RPMI8226 (cell line): Measurements from ENCODE around the gene ZMYM2.
"Not testable (repeated sequence)": the region's sequence is repeated elsewhere in the genome, so short reads cannot be mapped to it uniquely, and the experiment has no call there.

Experiments used
- DNase-seq: peaks from one replicate; pipeline ENCODE4 v3.0.0-alpha.2; 2015

ZMYM2 gene

GRCh38 chr13:19984430-19985218 lies 26.1 kb downstream of the ZMYM2 start:
- DNase-seq = peak; percentile 4

GRCh38 chr13:19985219-19985556 lies 26.7 kb downstream of the ZMYM2 start:
- no peak for DNase-seq

- no peak for DNase-seq
Measured at GRCh38 chr13:19991531-19991930, 33.0 kb downstream of the ZMYM2 start.

GRCh38 chr13:19993024-19993423 lies 34.5 kb downstream of the ZMYM2 start:
- DNase-seq = no peak

GRCh38 chr13:19998960-19999359 lies 40.4 kb downstream of the ZMYM2 start:
- DNase-seq = no peak

GRCh38 chr13:20000062-20000552 lies 41.6 kb downstream of the ZMYM2 start:
- DNase-seq = no peak

GRCh38 chr13:20001366-20002190 lies 43.1 kb downstream of the ZMYM2 start:
- DNase-seq = no peak

GRCh38 chr13:20002787-20003186 lies 44.3 kb downstream of the ZMYM2 start:
- DNase-seq = no peak

GRCh38 chr13:20006206-20006605 lies 47.7 kb downstream of the ZMYM2 start:
- DNase-seq = no peak

- no peak for DNase-seq
Measured at GRCh38 chr13:20015763-20016162, 57.2 kb downstream of the ZMYM2 start.

- DNase-seq = no peak
Measured at GRCh38 chr13:20016649-20017364, 58.3 kb downstream of the ZMYM2 start.

- no peak for DNase-seq
Measured at GRCh38 chr13:20017365-20017711, 58.8 kb downstream of the ZMYM2 start.

GRCh38 chr13:20019043-20019442 lies 60.5 kb downstream of the ZMYM2 start:
- DNase-seq = no peak

- DNase-seq = no peak
Measured at GRCh38 chr13:20024702-20025101, 66.2 kb downstream of the ZMYM2 start.

- DNase-seq = no peak
Measured at GRCh38 chr13:20028953-20029352, 70.4 kb downstream of the ZMYM2 start.

- no peak for DNase-seq
Measured at GRCh38 chr13:20033486-20033885, 75.0 kb downstream of the ZMYM2 start.

GRCh38 chr13:20035130-20035529 lies 76.6 kb downstream of the ZMYM2 start:
- DNase-seq = no peak

- no peak for DNase-seq
Measured at GRCh38 chr13:20037908-20038307, 79.4 kb downstream of the ZMYM2 start.

GRCh38 chr13:20042603-20043002 lies 84.1 kb downstream of the ZMYM2 start:
- DNase-seq = not testable (repeated sequence)

GRCh38 chr13:20043207-20043925 lies 84.8 kb downstream of the ZMYM2 start:
- DNase-seq = no peak

GRCh38 chr13:20044086-20044485 lies 85.6 kb downstream of the ZMYM2 start:
- no peak for DNase-seq

- DNase-seq = no peak
Measured at GRCh38 chr13:20045950-20046548, 87.5 kb downstream of the ZMYM2 start.
